Neural crest cell (in vitro differentiated cells): ENCODE measurements around the gene GFRA4. TPM values are rescaled to one million over a fixed set of nuclear protein-coding genes. Genes with fewer than 3 reads are reported as not detected.

Source experiments
- DNase-seq: peaks from one replicate; pipeline ENCODE4 v3.0.0; 2021; ENCODE audit warnings: low read depth, mixed read lengths, low spot score
- H3K27ac Mint-ChIP-seq: one replicate; pipeline ENCODE4 v1.8.0; 2021; ENCODE audit warnings: mild to moderate bottlenecking, mixed read lengths; ENCODE audit not compliant: unreplicated experiment
- H3K27me3 Mint-ChIP-seq: 2 replicates; pipeline ENCODE4 v1.8.0; 2021; ENCODE audit warnings: low read depth, mild to moderate bottlenecking, mixed read lengths
- H3K36me3 Mint-ChIP-seq: 2 replicates; pipeline ENCODE4 v1.8.0; 2021; ENCODE audit warnings: low read depth, mild to moderate bottlenecking, mixed read lengths
- H3K4me1 Mint-ChIP-seq: 2 replicates; pipeline ENCODE4 v1.8.0; 2021; ENCODE audit warnings: mixed read lengths
- H3K4me3 Mint-ChIP-seq: one replicate; pipeline ENCODE4 v1.8.0; 2021; ENCODE audit warnings: mild to moderate bottlenecking, mixed read lengths
- H3K9me3 Mint-ChIP-seq: 2 replicates; pipeline ENCODE4 v1.8.0; 2021; ENCODE audit warnings: mixed read lengths
- total RNA-seq: library from RNA; stranded (reverse); gene quantifications from 2 replicates; pipeline ENCODE4 v1.2.1, GENCODE V29; 2021
- TF ChIP-seq, protein P1 (sequence below): fragments of 200-600 bp; sonication (generic); conservative IDR thresholded peaks from 2 replicates; pipeline ENCODE4 v1.5.0; 2021; ENCODE audit warnings: antibody characterized with exemption, mild to moderate bottlenecking

The GFRA4 gene
- total RNA-seq, 1 donor from 2014 or later = not detected

DNA sequence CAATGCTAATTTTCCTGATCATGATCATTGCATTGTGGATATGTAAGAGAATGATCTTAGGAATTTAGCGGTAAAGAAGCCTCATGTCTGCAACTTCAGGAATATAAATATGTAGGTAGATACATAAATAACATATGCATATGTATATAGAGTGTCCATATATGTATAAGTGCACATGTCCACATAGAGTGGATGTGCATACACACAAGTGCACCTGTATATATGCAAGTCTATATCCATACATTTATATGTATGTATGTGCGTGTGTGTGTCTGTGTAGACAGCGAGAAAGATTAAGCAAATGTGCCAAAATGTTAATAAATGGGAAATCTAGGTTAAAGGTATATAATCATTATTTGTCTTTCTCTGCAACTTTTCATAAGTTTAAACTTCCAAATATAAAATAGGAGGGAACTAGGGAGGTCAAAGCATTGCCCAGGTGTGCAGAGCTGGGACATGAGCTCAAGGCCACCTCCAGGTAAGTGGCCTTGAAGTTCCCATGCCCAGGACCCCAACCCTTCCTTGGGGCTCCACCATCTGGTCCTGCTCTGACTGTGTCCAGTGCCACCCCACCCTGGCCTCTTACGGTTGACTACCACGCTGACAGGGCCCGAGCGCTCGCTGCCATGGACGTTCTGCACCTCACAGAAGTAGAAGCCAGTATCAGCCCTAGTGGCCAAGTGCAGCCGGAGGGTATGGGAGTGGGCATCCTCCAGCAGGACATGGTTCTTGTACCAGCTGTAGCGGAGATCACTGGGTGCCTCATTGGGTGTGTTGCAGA, 39.6 kb upstream of the GFRA4 start:
- no peaks in the 10 kb centered on the region for H3K27me3 Mint-ChIP-seq
- no peaks in the 10 kb centered on the region for H3K9me3 Mint-ChIP-seq
- DNase-seq = no peak
- TF ChIP-seq, protein P1, sequence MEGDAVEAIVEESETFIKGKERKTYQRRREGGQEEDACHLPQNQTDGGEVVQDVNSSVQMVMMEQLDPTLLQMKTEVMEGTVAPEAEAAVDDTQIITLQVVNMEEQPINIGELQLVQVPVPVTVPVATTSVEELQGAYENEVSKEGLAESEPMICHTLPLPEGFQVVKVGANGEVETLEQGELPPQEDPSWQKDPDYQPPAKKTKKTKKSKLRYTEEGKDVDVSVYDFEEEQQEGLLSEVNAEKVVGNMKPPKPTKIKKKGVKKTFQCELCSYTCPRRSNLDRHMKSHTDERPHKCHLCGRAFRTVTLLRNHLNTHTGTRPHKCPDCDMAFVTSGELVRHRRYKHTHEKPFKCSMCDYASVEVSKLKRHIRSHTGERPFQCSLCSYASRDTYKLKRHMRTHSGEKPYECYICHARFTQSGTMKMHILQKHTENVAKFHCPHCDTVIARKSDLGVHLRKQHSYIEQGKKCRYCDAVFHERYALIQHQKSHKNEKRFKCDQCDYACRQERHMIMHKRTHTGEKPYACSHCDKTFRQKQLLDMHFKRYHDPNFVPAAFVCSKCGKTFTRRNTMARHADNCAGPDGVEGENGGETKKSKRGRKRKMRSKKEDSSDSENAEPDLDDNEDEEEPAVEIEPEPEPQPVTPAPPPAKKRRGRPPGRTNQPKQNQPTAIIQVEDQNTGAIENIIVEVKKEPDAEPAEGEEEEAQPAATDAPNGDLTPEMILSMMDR = no peak
- no peak overlapping the region for H3K4me3 Mint-ChIP-seq
- no peaks in the 10 kb centered on the region for H3K4me1 Mint-ChIP-seq
- H3K36me3 Mint-ChIP-seq = no peaks in the 10 kb centered on the region
- no peak overlapping the region for H3K27ac Mint-ChIP-seq

DNA sequence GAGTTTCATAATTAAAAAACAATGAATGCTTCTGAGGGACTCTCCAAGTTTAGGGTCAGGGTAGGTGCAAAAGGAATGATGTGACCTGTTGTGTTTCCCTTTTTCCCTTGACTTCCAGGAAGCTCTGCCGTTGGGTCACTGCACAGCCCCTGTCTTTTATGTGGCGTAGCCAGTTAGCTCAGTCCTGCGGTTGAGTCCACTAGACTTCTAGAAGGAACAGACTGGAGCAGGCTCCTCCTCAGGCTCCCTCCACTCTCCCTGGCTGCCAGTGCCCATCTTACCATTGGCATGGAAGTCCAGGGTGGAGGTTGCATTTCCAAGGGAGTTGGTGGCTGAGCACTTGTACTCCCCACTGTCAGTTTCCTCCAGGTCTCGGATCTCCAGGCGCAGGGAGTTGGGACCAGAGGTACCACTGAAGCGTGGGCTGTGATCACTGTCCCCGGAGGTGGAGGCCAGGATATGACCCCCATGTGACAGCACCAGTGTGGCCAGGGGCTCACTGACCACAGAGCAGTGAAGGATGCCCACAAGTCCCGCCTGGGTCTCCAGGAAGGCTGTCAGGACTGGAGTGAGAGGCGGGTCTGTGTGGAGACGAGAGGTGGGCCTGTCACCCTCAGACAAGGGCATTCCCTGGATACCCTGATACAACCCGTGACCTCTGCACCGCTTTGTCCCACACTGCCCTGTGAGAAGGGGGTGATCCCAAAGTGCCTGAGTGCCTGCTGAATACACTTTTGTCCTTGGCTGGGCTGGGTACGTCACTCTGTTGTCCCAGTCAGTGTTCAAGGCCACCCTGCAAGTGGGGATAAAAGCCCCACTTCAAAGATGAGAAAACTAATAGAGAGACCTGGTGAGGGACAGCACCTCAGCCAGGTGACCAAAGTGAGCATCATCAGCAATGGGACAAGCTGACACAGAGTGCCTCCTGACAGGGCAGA, 38.1 kb upstream of the GFRA4 start:
- DNase-seq = no peak
- H3K9me3 Mint-ChIP-seq = no peaks in the 10 kb centered on the region
- H3K4me1 Mint-ChIP-seq = no peaks in the 10 kb centered on the region
- TF ChIP-seq, protein P1 = no peak
- H3K27me3 Mint-ChIP-seq = no peaks in the 10 kb centered on the region
- no peak overlapping the region for H3K4me3 Mint-ChIP-seq
- no peak overlapping the region for H3K27ac Mint-ChIP-seq
- H3K36me3 Mint-ChIP-seq = no peaks in the 10 kb centered on the region

DNA sequence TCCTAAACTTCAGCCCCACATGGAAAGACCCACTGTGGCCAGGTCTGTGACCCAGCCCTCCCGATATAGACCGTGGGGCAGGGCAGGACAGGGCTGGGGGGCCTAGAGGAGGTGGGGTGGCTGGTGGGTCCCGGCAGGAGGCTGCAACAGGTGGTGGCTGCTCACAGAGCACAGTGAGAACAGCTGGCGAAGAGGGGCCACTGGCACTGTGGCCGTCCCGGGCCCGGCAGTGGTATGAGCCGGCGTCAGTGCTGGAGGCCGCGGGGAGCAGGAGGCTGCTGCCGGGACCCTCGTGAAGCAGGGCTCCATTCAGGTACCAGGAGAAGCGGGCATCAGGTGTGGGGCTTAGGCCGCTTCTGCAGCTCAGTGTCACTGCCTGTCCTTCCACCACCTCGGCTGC, 35.8 kb upstream of the GFRA4 start:
- DNase-seq = no peak
- H3K4me1 Mint-ChIP-seq = no peaks in the 10 kb centered on the region
- H3K4me3 Mint-ChIP-seq = no peak overlapping the region

DNA sequence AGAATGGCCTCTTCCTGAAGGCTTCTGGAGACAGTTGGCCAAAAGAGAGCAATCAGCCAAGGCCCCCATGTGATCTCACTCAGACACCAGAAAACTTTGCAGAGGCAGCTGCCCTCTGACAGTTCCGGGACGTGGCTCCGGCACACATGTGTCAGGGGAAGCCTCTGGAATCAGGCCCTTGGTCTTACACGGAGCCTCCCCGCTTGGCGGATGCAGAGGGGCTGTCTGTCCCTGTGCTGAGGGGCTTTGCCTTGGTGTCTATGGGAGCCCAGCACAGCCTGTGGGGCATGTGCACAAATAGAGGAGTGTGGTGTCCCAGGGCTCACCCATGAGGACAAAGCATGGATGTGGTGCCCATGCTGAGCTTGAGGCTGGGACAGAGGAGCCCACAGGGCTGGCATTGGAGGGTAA, 35.4 kb upstream of the GFRA4 start:
- Mint-ChIP-seq H3K4me1 (no peaks in the 10 kb centered on the region), H3K27me3 (no peaks in the 10 kb centered on the region), H3K9me3 (no peaks in the 10 kb centered on the region), H3K27ac (no peak overlapping the region), H3K36me3 (no peaks in the 10 kb centered on the region), H3K4me3 (no peak overlapping the region)
- no peak for DNase-seq
- TF ChIP-seq, protein P1 = no peak

More for the DNA sequence above, 35.8 kb upstream of the GFRA4 start:
- H3K27me3 Mint-ChIP-seq = no peaks in the 10 kb centered on the region
- no peaks in the 10 kb centered on the region for H3K9me3 Mint-ChIP-seq
- H3K27ac Mint-ChIP-seq = no peak overlapping the region
- H3K36me3 Mint-ChIP-seq = no peaks in the 10 kb centered on the region
- TF ChIP-seq, protein P1 = no peak

DNA sequence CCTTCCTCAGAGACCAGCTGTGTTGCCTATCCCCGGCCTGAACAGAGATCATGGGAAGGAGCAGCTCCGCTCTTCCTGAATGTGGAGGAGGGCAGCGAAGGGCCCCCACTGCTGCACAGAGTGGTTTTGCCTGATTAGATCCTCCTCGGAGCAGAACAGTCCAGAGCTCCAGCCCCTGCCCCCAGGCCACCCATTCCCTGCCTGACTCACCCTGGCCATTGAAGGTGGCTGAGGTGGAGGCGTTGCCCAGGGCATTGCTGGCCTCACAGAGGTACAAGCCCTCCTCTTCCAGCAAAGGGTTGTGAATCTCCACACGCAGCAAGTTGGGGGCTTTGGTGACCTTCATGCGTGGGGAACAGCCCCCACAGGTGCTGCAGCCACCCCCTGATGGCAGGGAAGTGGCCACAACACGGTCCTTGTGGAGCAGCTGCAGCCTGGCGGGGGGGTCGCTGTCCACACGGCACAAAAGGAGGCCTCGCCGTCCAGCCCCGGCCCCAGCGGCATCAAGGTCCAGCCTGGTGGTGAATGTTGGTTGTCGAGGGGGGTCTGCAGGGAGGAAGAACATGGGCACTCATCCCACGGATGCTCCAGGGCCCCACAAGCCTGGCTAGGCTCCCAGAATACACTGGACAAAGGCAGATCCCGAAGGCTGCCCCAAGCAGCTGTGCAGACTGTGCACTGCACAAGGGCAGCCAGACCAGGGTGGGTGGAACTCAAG, 34.5 kb upstream of the GFRA4 start:
- DNase-seq = no peak
- Mint-ChIP-seq H3K9me3 (no peaks in the 10 kb centered on the region), H3K27ac (no peak overlapping the region), H3K4me3 (no peak overlapping the region), H3K36me3 (no peaks in the 10 kb centered on the region), H3K27me3 (no peaks in the 10 kb centered on the region), H3K4me1 (no peaks in the 10 kb centered on the region)
- TF ChIP-seq, protein P1 = no peak
